ENCODE data around the gene MCM6.

MCM6 gene

DNA sequence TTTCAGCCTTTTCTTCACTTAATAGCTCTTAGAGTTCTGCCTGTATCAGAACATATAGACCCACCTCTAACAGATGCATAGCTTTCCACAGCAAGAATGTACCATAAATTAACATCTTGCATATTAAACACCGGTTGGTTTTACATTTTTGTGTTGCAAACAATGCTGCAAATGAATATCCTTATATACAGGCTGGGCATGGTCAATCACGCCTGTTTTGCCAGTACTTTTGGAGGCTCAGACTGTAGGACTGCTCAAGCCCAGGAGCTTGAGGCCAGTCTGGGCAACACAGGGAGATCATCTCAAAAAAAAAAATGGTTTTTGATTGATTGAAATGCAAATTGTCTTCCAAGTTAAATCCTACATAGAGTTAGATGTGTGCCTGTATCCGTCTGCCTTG is 37.7 kb downstream of the MCM6 start:
- ATAC-seq = no peak
- TF ChIP-seq BACH2 (CRISPR knock-in tag; IDR thresholded peaks at IDR 0.05; ENCODE audit: borderline replicate concordance) (no peak), ZFP30 (CRISPR knock-in tag; IDR thresholded peaks at IDR 0.05) (no peak), ZNF8 (CRISPR knock-in tag; IDR thresholded peaks at IDR 0.05) (no peak), OSR1 (CRISPR knock-in tag; IDR thresholded peaks at IDR 0.05) (no peak), PPARA (CRISPR knock-in tag; IDR thresholded peaks at IDR 0.05; ENCODE audit: borderline replicate concordance) (no peak), ZNF565 (CRISPR knock-in tag; conservative IDR thresholded peaks at IDR 0.05; ENCODE audit: low read depth) (no peak), ZC3H10 (CRISPR knock-in tag; IDR thresholded peaks at IDR 0.05) (no peak), ARNTL (CRISPR knock-in tag; IDR thresholded peaks at IDR 0.05; ENCODE audit: borderline replicate concordance, low read depth) (no peak), ZNF70 (CRISPR knock-in tag; IDR thresholded peaks at IDR 0.05) (no peak), TCF4 (CRISPR knock-in tag; IDR thresholded peaks at IDR 0.05; ENCODE audit: borderline replicate concordance) (no peak), ISL1 (CRISPR knock-in tag; IDR thresholded peaks at IDR 0.05) (no peak), ZFP3 (CRISPR knock-in tag; IDR thresholded peaks at IDR 0.05) (no peak)
- TF ChIP-seq, protein P1, sequence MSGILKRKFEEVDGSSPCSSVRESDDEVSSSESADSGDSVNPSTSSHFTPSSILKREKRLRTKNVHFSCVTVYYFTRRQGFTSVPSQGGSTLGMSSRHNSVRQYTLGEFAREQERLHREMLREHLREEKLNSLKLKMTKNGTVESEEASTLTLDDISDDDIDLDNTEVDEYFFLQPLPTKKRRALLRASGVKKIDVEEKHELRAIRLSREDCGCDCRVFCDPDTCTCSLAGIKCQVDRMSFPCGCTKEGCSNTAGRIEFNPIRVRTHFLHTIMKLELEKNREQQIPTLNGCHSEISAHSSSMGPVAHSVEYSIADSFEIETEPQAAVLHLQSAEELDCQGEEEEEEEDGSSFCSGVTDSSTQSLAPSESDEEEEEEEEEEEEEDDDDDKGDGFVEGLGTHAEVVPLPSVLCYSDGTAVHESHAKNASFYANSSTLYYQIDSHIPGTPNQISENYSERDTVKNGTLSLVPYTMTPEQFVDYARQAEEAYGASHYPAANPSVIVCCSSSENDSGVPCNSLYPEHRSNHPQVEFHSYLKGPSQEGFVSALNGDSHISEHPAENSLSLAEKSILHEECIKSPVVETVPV (CRISPR knock-in tag; IDR thresholded peaks at IDR 0.05) = no peak
- TF ChIP-seq, protein P2, sequence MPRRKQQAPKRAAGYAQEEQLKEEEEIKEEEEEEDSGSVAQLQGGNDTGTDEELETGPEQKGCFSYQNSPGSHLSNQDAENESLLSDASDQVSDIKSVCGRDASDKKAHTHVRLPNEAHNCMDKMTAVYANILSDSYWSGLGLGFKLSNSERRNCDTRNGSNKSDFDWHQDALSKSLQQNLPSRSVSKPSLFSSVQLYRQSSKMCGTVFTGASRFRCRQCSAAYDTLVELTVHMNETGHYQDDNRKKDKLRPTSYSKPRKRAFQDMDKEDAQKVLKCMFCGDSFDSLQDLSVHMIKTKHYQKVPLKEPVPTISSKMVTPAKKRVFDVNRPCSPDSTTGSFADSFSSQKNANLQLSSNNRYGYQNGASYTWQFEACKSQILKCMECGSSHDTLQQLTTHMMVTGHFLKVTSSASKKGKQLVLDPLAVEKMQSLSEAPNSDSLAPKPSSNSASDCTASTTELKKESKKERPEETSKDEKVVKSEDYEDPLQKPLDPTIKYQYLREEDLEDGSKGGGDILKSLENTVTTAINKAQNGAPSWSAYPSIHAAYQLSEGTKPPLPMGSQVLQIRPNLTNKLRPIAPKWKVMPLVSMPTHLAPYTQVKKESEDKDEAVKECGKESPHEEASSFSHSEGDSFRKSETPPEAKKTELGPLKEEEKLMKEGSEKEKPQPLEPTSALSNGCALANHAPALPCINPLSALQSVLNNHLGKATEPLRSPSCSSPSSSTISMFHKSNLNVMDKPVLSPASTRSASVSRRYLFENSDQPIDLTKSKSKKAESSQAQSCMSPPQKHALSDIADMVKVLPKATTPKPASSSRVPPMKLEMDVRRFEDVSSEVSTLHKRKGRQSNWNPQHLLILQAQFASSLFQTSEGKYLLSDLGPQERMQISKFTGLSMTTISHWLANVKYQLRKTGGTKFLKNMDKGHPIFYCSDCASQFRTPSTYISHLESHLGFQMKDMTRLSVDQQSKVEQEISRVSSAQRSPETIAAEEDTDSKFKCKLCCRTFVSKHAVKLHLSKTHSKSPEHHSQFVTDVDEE (CRISPR knock-in tag; IDR thresholded peaks at IDR 0.05) = no peak
- TF ChIP-seq, protein P3, sequence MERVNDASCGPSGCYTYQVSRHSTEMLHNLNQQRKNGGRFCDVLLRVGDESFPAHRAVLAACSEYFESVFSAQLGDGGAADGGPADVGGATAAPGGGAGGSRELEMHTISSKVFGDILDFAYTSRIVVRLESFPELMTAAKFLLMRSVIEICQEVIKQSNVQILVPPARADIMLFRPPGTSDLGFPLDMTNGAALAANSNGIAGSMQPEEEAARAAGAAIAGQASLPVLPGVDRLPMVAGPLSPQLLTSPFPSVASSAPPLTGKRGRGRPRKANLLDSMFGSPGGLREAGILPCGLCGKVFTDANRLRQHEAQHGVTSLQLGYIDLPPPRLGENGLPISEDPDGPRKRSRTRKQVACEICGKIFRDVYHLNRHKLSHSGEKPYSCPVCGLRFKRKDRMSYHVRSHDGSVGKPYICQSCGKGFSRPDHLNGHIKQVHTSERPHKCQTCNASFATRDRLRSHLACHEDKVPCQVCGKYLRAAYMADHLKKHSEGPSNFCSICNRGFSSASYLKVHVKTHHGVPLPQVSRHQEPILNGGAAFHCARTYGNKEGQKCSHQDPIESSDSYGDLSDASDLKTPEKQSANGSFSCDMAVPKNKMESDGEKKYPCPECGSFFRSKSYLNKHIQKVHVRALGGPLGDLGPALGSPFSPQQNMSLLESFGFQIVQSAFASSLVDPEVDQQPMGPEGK (CRISPR knock-in tag; IDR thresholded peaks at IDR 0.05; ENCODE audit: borderline replicate concordance) = no peak

DNA sequence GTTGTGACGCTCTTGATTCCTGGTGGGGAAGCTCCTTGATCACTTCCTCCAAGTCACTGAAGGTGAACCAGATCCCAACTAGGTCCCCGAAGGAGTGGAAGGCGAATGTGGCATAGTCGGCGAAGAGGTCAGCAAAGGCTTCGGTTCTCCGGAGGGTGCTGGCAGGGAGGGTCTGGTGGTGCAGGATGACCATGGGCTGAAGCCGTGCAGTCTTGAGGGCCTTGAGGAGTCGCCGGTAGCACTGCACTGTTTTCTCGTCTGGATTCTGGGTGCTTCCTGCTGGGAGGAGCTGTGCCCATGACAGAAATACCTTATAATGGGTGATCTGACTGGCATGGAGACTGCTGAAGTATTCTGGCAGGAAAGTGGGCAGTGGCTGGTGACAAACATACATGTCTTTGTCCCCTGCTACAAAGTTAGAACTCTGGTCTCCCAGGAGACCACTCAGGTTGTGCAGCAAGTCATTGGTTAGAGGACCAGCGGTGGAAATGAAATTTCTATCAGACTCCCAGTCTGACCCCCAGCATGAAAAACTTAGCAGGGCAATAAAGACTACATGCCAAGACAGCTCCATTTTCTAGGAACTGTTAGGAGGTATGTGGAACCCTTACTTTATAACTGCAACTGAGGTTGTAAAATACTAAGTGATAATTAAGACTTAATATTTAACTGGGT is 39.5 kb downstream of the MCM6 start, which contains the start of gene LCT:
TSS of gene LCT (minus strand) at position 589 of the 675 bp plus-strand sequence. CDS start at position 574, 15 bp downstream.
- TF ChIP-seq, protein P2 (CRISPR knock-in tag; IDR thresholded peaks at IDR 0.05) = no peak
- TF ChIP-seq, protein P3 (CRISPR knock-in tag; IDR thresholded peaks at IDR 0.05; ENCODE audit: borderline replicate concordance) = no peak
- TF ChIP-seq GLIS3 (CRISPR knock-in tag; IDR thresholded peaks at IDR 0.05) = no peak
- TF ChIP-seq ARNTL (CRISPR knock-in tag; IDR thresholded peaks at IDR 0.05; ENCODE audit: borderline replicate concordance, low read depth) = no peak
- no peak for TF ChIP-seq SNAI2 (CRISPR knock-in tag; IDR thresholded peaks at IDR 0.05)
- TF ChIP-seq PPARA (CRISPR knock-in tag; IDR thresholded peaks at IDR 0.05; ENCODE audit: borderline replicate concordance) = no peak
- TF ChIP-seq OSR1 (CRISPR knock-in tag; IDR thresholded peaks at IDR 0.05) = no peak
- TF ChIP-seq, protein P4, sequence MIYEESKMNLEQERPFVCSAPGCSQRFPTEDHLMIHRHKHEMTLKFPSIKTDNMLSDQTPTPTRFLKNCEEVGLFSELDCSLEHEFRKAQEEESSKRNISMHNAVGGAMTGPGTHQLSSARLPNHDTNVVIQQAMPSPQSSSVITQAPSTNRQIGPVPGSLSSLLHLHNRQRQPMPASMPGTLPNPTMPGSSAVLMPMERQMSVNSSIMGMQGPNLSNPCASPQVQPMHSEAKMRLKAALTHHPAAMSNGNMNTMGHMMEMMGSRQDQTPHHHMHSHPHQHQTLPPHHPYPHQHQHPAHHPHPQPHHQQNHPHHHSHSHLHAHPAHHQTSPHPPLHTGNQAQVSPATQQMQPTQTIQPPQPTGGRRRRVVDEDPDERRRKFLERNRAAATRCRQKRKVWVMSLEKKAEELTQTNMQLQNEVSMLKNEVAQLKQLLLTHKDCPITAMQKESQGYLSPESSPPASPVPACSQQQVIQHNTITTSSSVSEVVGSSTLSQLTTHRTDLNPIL (CRISPR knock-in tag; IDR thresholded peaks at IDR 0.05; ENCODE audit: low read depth) = no peak
- TF ChIP-seq CSDC2 (CRISPR knock-in tag; IDR thresholded peaks at IDR 0.05) = no peak
- no peak for TF ChIP-seq TCF4 (CRISPR knock-in tag; IDR thresholded peaks at IDR 0.05; ENCODE audit: borderline replicate concordance)
- TF ChIP-seq ZFP30 (CRISPR knock-in tag; IDR thresholded peaks at IDR 0.05) = no peak
- TF ChIP-seq ZNF8 (CRISPR knock-in tag; IDR thresholded peaks at IDR 0.05) = no peak
- no peak for TF ChIP-seq ZNF70 (CRISPR knock-in tag; IDR thresholded peaks at IDR 0.05)
- no peak for TF ChIP-seq TOX (CRISPR knock-in tag; IDR thresholded peaks at IDR 0.05; ENCODE audit: borderline replicate concordance)
- ATAC-seq = no peak
